HUES64 (cell line): Measurements from ENCODE around the gene ATP2C2.

Experiments used
- H3K27ac ChIP-seq: 2 replicates; pipeline ENCODE4 v1.7.0; 2013; ENCODE audit warnings: low read depth, low read length, inconsistent platforms
- H3K27me3 ChIP-seq: 2 replicates; pipeline ENCODE4 v1.6.1; 2013; ENCODE audit warnings: mild to moderate bottlenecking, low read length; ENCODE audit not compliant: insufficient read depth
- H3K36me3 ChIP-seq: 2 replicates; pipeline ENCODE4 v1.6.1; 2013; ENCODE audit warnings: mild to moderate bottlenecking, low read length; ENCODE audit not compliant: insufficient read depth
- H3K4me1 ChIP-seq: 2 replicates; pipeline ENCODE4 v1.6.1; 2013; ENCODE audit warnings: mild to moderate bottlenecking, low read length, moderate library complexity; ENCODE audit not compliant: insufficient read depth
- H3K4me3 ChIP-seq: 2 replicates; pipeline ENCODE4 v1.5.1; 2013; ENCODE audit warnings: mild to moderate bottlenecking, low read length, moderate library complexity
- H3K9ac ChIP-seq: 2 replicates; pipeline ENCODE4 v1.6.1; 2013; ENCODE audit warnings: mild to moderate bottlenecking, low read depth, low read length
- H3K9me3 ChIP-seq: 2 replicates; pipeline ENCODE4 v1.6.1; 2013; ENCODE audit warnings: low read depth, low read length; ENCODE audit not compliant: insufficient read depth
- WGBS: fragments of 150-250, 120-280 bp; methylation state at CpG from one replicate; pipeline ENCODE4 v1.1.7; 2013; ENCODE audit warnings: missing lambda C conversion rate; 5-methylcytosine and 5-hydroxymethylcytosine counted together

The ATP2C2 gene

DNA sequence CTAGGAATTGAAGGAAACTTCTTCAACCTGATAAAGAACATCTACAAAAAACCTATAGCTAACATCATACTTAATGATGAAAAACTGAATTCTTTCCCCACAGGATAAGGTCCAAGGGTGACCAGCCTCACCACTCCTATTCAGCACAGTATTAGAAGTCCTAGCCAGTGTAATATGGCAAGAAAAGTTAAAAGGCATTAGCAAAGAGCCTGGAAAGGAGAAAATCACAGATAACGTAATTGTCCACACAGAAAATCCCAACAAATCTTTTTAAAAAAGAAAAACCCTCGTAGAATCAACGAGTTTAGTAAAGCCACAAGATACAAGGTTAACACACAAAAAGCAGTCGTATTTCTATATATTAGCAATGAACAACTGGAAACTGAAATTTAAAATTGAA lies 98.4 kb downstream of the ATP2C2 start:
- Histone ChIP-seq H3K27me3 (no peaks in the 10 kb centered on the region), H3K27ac (no peak overlapping the region), H3K9me3 (peaks cover 21% of the 10 kb centered on the region), H3K4me1 (no peaks in the 10 kb centered on the region), H3K9ac (no peak overlapping the region), H3K36me3 (peaks cover 19% of the 10 kb centered on the region), H3K4me3 (no peak overlapping the region)
- 0% methylated on average over 2 of the region's 4 CpGs for WGBS

- Histone ChIP-seq H3K4me1 (no peaks in the 10 kb centered on the region), H3K36me3 (peaks cover 19% of the 10 kb centered on the region), H3K27me3 (no peaks in the 10 kb centered on the region), H3K9ac (no peak overlapping the region), H3K9me3 (peaks cover 21% of the 10 kb centered on the region), H3K27ac (no peak overlapping the region), H3K4me3 (no peak overlapping the region)
- 96% methylated on average over 1 of the region's 1 CpG for WGBS
These were observed 98.9 kb downstream of the ATP2C2 start for GRCh38 chr16:84467256-84467655.

DNA sequence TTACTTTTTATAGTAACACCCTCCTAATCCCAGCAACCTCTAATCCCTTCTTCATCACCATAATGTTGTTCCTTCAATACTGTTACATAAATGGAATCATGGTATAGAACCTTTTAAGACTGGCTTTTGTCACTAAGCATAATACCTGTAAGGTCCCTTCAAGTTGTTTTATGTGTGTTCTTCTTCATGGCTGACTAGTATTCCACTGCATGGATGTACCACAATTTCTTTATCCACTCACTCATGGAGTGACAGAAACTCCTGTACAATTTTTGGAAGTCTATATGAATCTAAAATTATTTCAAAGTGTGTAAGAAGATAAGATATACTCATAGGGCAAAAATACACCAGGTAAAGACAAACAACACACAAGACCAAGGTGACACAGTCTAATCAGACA lies 99.4 kb downstream of the ATP2C2 start:
- no peaks in the 10 kb centered on the region for H3K27me3 ChIP-seq
- H3K36me3 ChIP-seq = peaks cover 19% of the 10 kb centered on the region

DNA sequence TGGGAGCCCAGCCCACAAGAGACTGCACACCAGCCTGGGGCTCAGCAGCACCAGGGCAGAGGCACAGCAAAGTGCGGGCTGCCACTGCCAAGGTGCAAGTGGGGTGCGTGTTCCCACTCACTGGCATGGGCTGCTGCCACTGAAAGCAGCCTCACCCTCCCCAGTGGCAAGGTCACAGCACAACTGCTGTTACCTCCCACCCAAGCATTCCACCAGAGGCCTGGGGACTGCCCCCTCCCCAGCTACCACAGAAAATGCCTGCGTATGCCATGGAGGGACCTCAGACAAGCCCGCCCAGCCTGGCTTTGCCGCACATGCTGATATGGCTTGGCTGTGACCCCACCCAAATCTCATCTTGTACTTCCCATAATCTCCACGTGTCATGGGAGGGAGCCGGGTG lies 103.0 kb downstream of the ATP2C2 start:
- Histone ChIP-seq H3K9ac (no peak overlapping the region), H3K4me3 (no peak overlapping the region), H3K9me3 (peaks cover 25% of the 10 kb centered on the region), H3K27me3 (no peaks in the 10 kb centered on the region), H3K4me1 (no peaks in the 10 kb centered on the region), H3K36me3 (peaks cover 19% of the 10 kb centered on the region), H3K27ac (no peak overlapping the region)
- WGBS = 96% methylated on average over 6 of the region's 7 CpGs

More for the DNA sequence above, 99.4 kb downstream of the ATP2C2 start:
- Histone ChIP-seq H3K4me1 (no peaks in the 10 kb centered on the region), H3K9ac (no peak overlapping the region), H3K4me3 (no peak overlapping the region), H3K27ac (no peak overlapping the region), H3K9me3 (peaks cover 21% of the 10 kb centered on the region)

DNA sequence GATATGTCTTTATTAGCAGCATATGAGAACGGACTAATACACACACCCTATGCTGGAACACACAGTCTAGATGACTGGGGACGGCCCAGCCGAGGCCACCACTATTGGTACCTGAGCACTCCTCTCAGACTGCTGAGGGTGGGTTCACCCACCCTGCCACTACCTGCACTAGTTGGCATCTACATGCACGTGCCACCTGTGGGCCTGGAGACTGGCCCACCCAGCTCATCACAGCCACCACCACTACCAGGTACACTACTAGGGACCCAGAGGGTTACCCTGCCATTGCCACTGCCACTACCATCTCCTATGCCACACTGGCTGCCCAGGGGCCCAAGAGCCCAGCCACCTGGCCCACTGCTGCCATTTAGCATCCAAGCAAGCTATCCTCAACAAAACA lies 103.6 kb downstream of the ATP2C2 start:
- H3K9ac ChIP-seq = no peak overlapping the region
- H3K36me3 ChIP-seq = peaks cover 12% of the 10 kb centered on the region
- H3K4me3 ChIP-seq = no peak overlapping the region
- no peaks in the 10 kb centered on the region for H3K27me3 ChIP-seq
- no peaks in the 10 kb centered on the region for H3K4me1 ChIP-seq
- H3K9me3 ChIP-seq = peaks cover 18% of the 10 kb centered on the region
- no peak overlapping the region for H3K27ac ChIP-seq
- WGBS = 94% methylated on average over 4 of the region's 4 CpGs

- peaks cover 6% of the 10 kb centered on the region; the same call in 1 of the 2 replicates for H3K9me3 ChIP-seq
- no peaks in the 10 kb centered on the region for H3K4me1 ChIP-seq
- H3K27me3 ChIP-seq = no peaks in the 10 kb centered on the region
- no peak overlapping the region for H3K9ac ChIP-seq
- WGBS = 88% methylated on average over 8 of the region's 8 CpGs
- no peak overlapping the region for H3K4me3 ChIP-seq
- H3K27ac ChIP-seq = no peak overlapping the region
- peaks cover 8% of the 10 kb centered on the region; the same call in 1 of the 2 replicates for H3K36me3 ChIP-seq
These were observed 107.4 kb downstream of the ATP2C2 start for GRCh38 chr16:84475643-84476240.

DNA sequence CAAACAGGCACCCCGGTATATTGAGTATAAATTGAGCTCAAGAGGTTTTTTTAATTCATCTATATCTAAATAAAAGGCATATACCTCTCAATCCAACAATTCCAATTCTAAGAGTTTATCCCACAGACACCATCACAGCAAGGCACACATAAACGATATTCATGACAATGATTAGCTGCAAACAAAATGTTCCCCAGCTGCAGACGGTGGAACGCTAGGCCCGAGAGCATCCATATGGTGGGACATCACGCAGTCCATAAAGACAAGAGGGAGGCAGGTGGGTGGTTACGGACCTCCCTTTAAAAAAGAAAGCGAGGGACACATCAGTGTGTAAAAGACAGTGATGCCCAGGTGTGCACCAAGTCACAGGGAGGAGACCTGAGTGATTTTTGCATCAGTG lies 108.1 kb downstream of the ATP2C2 start:
- WGBS = 95% methylated on average over 7 of the region's 8 CpGs

GRCh38 chr16:84477661-84478060 lies 109.3 kb downstream of the ATP2C2 start:
- no peaks in the 10 kb centered on the region for H3K4me1 ChIP-seq
- H3K27me3 ChIP-seq = no peaks in the 10 kb centered on the region
- no peak overlapping the region for H3K27ac ChIP-seq
- no peak overlapping the region for H3K4me3 ChIP-seq
- H3K36me3 ChIP-seq = peaks cover 10% of the 10 kb centered on the region; the same call in 1 of the 2 replicates
- 94% methylated on average over 7 of the region's 7 CpGs for WGBS
- no peak overlapping the region for H3K9ac ChIP-seq
- peaks cover 6% of the 10 kb centered on the region; the same call in 1 of the 2 replicates for H3K9me3 ChIP-seq

More for the DNA sequence above, 108.1 kb downstream of the ATP2C2 start:
- H3K36me3 ChIP-seq = peaks cover 10% of the 10 kb centered on the region; the same call in 1 of the 2 replicates
- no peaks in the 10 kb centered on the region for H3K27me3 ChIP-seq
- peaks cover 6% of the 10 kb centered on the region; the same call in 1 of the 2 replicates for H3K9me3 ChIP-seq
- H3K4me1 ChIP-seq = no peaks in the 10 kb centered on the region
- no peak overlapping the region for H3K4me3 ChIP-seq
- H3K27ac ChIP-seq = no peak overlapping the region
- no peak overlapping the region for H3K9ac ChIP-seq

DNA sequence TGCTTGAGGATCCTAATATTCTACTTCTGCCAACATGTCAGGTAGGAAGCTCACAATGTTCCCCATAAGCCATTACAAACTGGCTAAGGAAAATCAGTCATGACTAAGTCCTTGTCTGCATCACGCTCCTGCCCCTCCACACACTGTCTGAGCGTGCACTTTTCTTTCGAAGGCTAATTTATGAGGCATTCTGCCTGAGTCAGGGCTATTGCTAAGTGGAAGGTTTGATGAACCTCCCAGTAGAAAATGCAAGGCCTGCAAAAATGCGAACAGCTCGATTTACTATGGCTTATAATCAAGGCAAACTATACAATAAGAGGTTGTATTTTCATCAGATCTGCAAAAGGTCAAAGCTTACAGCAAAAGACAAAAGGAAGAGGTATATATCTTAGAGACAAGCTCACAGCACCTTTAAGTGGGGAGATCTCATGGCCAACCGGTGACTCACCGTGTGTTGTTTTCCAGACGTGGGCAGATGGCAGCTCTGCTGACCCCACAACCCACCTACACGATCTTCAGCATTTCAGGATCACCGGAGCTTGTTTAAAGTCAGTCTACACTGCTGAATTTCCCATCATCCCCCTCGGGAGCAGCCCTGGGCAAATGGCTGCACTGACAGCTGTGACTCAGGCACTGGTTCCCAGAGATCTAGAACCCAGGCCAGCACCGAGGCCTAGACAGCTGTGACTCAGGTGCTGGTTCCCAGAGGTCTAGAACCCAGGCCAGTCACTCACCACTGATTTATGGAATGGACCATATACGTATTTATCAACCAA lies 110.0 kb downstream of the ATP2C2 start:
- Histone ChIP-seq H3K9me3 (peaks cover 6% of the 10 kb centered on the region; the same call in 1 of the 2 replicates), H3K9ac (no peak overlapping the region), H3K4me1 (no peaks in the 10 kb centered on the region), H3K27me3 (no peaks in the 10 kb centered on the region), H3K27ac (no peak overlapping the region), H3K4me3 (no peak overlapping the region), H3K36me3 (peaks cover 14% of the 10 kb centered on the region)
- WGBS = 91% methylated on average over 13 of the region's 13 CpGs

GRCh38 chr16:84479716-84480450 lies 111.5 kb downstream of the ATP2C2 start:
- Histone ChIP-seq H3K9me3 (peaks cover 6% of the 10 kb centered on the region; the same call in 1 of the 2 replicates), H3K4me1 (no peaks in the 10 kb centered on the region), H3K27ac (no peak overlapping the region), H3K4me3 (no peak overlapping the region), H3K36me3 (peaks cover 19% of the 10 kb centered on the region), H3K27me3 (no peaks in the 10 kb centered on the region), H3K9ac (no peak overlapping the region)
- WGBS = 96% methylated on average over 16 of the region's 16 CpGs
